IMR-90 (cell line): ENCODE results near the gene ADGRA1. TPM values are rescaled to one million over a fixed set of nuclear protein-coding genes. Genes with fewer than 3 reads are reported as not detected.

Experiments used
- ATAC-seq: fragments of 200-7000 bp; cut with Tn5 transposase; 2 replicates; pipeline ENCODE4 v1.9.1; 2020; ENCODE audit warnings: low read depth, mild to moderate bottlenecking, moderate library complexity
- BruUV-seq: library from RNA; stranded (reverse); fragments of 400-500 nt; replicated peaks from 2 replicates; lab custom pipeline; 2021; lab: Mats Ljungman, UMichigan
- CTCF ChIA-PET: fragments of 300-600 bp; formaldehyde crosslinking; extraction: SDS; loops from one replicate; lab custom pipeline; 2021; ENCODE audit warnings: antibody characterized with exemption; lab: Yijun Ruan, JAX
- POLR2A ChIA-PET: fragments of 300-600 bp; sonication (Branson Sonifier 250); formaldehyde crosslinking; loops from one replicate; lab custom pipeline; 2022; ENCODE audit warnings: antibody characterized with exemption; ENCODE audit not compliant: unreplicated experiment; lab: Charles Lee
- DNase-seq: peaks from one replicate; pipeline ENCODE4 v3.0.0; 2013
- H2AFZ ChIP-seq: replicated peaks from 2 replicates; pipeline ENCODE3; 2013; ENCODE audit warnings: low read length, mild to moderate bottlenecking; ENCODE audit not compliant: poor library complexity
- H2AK5ac ChIP-seq: 2 replicates; pipeline ENCODE4 v1.6.1; 2013; ENCODE audit warnings: low read depth, low read length, inconsistent platforms
- H2AK9ac ChIP-seq: replicated peaks from 2 replicates; pipeline ENCODE3; 2013; ENCODE audit warnings: mild to moderate bottlenecking, low read depth, low read length, moderate library complexity; ENCODE audit not compliant: poor library complexity
- H2BK120ac ChIP-seq: 2 replicates; pipeline ENCODE4 v1.6.1; 2013; ENCODE audit warnings: low read depth, low read length, inconsistent platforms
- H2BK15ac ChIP-seq: 3 replicates; pipeline ENCODE4 v1.6.1; 2013; ENCODE audit warnings: low read depth, low read length, inconsistent platforms
- H2BK20ac ChIP-seq: 2 replicates; pipeline ENCODE4 v1.6.1; 2013; ENCODE audit warnings: low read depth, mild to moderate bottlenecking, inconsistent platforms, low read length, moderate library complexity
- H2BK5ac ChIP-seq: 2 replicates; pipeline ENCODE4 v1.6.1; 2013; ENCODE audit warnings: mild to moderate bottlenecking, low read depth, low read length, inconsistent platforms; ENCODE audit not compliant: poor library complexity, severe bottlenecking
- H3K14ac ChIP-seq: replicated peaks from 2 replicates; pipeline ENCODE4 v1.6.1; 2013; ENCODE audit warnings: low read depth, low read length, inconsistent platforms
- H3K18ac ChIP-seq: 2 replicates; pipeline ENCODE4 v1.6.1; 2013; ENCODE audit warnings: low read depth, low read length, control low read depth
- H3K23ac ChIP-seq: 2 replicates; pipeline ENCODE4 v1.6.1; 2013; ENCODE audit warnings: low read depth, low read length, inconsistent platforms
- H3K27ac ChIP-seq: 2 replicates; pipeline ENCODE4 v1.5.1; 2013; ENCODE audit warnings: mild to moderate bottlenecking, control low read depth, low read length; ENCODE audit not compliant: insufficient read depth
- H3K27me3 ChIP-seq: 2 replicates; pipeline ENCODE4 v1.6.1; 2013; ENCODE audit warnings: low read length; ENCODE audit not compliant: control insufficient read depth, insufficient read depth
- H3K36me3 ChIP-seq: 2 replicates; pipeline ENCODE4 v1.6.1; 2013; ENCODE audit warnings: low read length, mixed read lengths; ENCODE audit not compliant: control insufficient read depth, insufficient read depth
- H3K4ac ChIP-seq: 2 replicates; pipeline ENCODE4 v1.6.1; 2013; ENCODE audit warnings: low read depth, low read length, inconsistent platforms
- H3K4me1 ChIP-seq: 2 replicates; pipeline ENCODE4 v1.6.1; 2013; ENCODE audit warnings: low read length, mixed read lengths; ENCODE audit not compliant: control insufficient read depth, insufficient read depth
- H3K4me2 ChIP-seq: 2 replicates; pipeline ENCODE4 v1.6.1; 2013; ENCODE audit warnings: low read depth, mild to moderate bottlenecking, control low read depth, low read length, moderate library complexity
- H3K4me3 ChIP-seq: 2 replicates; pipeline ENCODE4 v1.5.1; 2013; ENCODE audit warnings: low read depth, mild to moderate bottlenecking, control low read depth, low read length, moderate library complexity; ENCODE audit not compliant: insufficient read depth
- H3K56ac ChIP-seq: 2 replicates; pipeline ENCODE4 v1.6.1; 2013; ENCODE audit warnings: low read length, inconsistent platforms; ENCODE audit not compliant: insufficient read depth; ENCODE audit errors: extremely low read depth
- H3K79me1 ChIP-seq, 2 experiments: 2 replicates each; pipeline ENCODE4 v1.6.1; 2013; ENCODE audit warnings: low read length in 2 of 2, inconsistent platforms in 1 of 2, low read depth in 1 of 2
- H3K9ac ChIP-seq: 2 replicates; pipeline ENCODE4 v1.6.1; 2013; ENCODE audit warnings: low read depth, low read length, control low read depth
- H3K9me1 ChIP-seq: 2 replicates; pipeline ENCODE4 v1.6.1; 2013; ENCODE audit warnings: low read length, inconsistent platforms; ENCODE audit not compliant: insufficient read depth
- H3K9me3 ChIP-seq: 2 replicates; pipeline ENCODE4 v1.6.1; 2013; ENCODE audit warnings: low read length; ENCODE audit not compliant: control insufficient read depth, insufficient read depth
- H4K20me1 ChIP-seq: 2 replicates; pipeline ENCODE4 v1.6.1; 2013; ENCODE audit warnings: low read length, inconsistent platforms; ENCODE audit not compliant: insufficient read depth
- H4K5ac ChIP-seq: 2 replicates; pipeline ENCODE4 v1.6.1; 2013; ENCODE audit warnings: mild to moderate bottlenecking, low read depth, low read length, control low read depth
- H4K8ac ChIP-seq, 2 experiments: 2 replicates each; pipeline ENCODE4 v1.6.1; 2013; ENCODE audit warnings: low read depth in 2 of 2, low read length in 2 of 2, control low read depth in 1 of 2, inconsistent platforms in 1 of 2
- H4K91ac ChIP-seq: 2 replicates; pipeline ENCODE4 v1.6.1; 2013; ENCODE audit warnings: low read depth, low read length, inconsistent platforms; ENCODE audit not compliant: insufficient read depth
- BHLHE40 ChIP-seq: fragments of 150-350 bp; IDR thresholded peaks from 2 replicates; pipeline ENCODE4 v1.6.1; 2016; ENCODE audit warnings: mild to moderate bottlenecking, low read depth, low read length
- CHD1 ChIP-seq: IDR thresholded peaks from 2 replicates; pipeline ENCODE4 v1.6.1; 2012; ENCODE audit warnings: low read depth, low read length, improper control_type of control experiment
- MAFK ChIP-seq: IDR thresholded peaks from 2 replicates; pipeline ENCODE4 v1.6.1; 2012; ENCODE audit warnings: low read depth, low read length, improper control_type of control experiment
- MAZ ChIP-seq: IDR thresholded peaks from 2 replicates; pipeline ENCODE4 v1.6.1; 2012; ENCODE audit warnings: low read depth, mild to moderate bottlenecking, low read length, improper control_type of control experiment, moderate library complexity, borderline replicate concordance
- POLR2A ChIP-seq: IDR thresholded peaks from 2 replicates; pipeline ENCODE4 v1.6.1; 2012; ENCODE audit warnings: mild to moderate bottlenecking, low read depth, low read length
- WGBS, 2 experiments: methylation state at CpG; one replicate each; pipeline versions ENCODE4 v1.1.5 to v1.1.7; 2013; ENCODE audit warnings: missing lambda C conversion rate in 2 of 2; ENCODE audit not compliant: insufficient read length in 1 of 2; ENCODE audit errors: extremely low coverage in 2 of 2; 5-methylcytosine and 5-hydroxymethylcytosine counted together
- dilution Hi-C: fragments of 300-500 bp; cut with HindIII; formaldehyde crosslinking; loops from one replicate; pipeline ENCODE4 v1.14.3; 2018; ENCODE audit warnings: low sequenced_read_pairs; ENCODE audit not compliant: unreplicated experiment
- in situ Hi-C: fragments of 300-500 bp; cut with MboI; formaldehyde crosslinking; loops from 3 replicates; pipeline ENCODE4 v1.14.3; 2019; ENCODE audit warnings: low sequenced_read_pairs, inconsistent platforms, mixed read lengths
- intact Hi-C: fragments of 100-400 bp; cut with micrococcal nuclease; formaldehyde crosslinking; loops from 2 replicates; pipeline ENCODE4 v1.10.0; 2022
- polyA plus RNA-seq, 3 experiments: library from polyadenylated mRNA; depleted of rRNA; stranded (reverse); fragments of >200 nt; gene quantifications; 2 replicates each; pipeline ENCODE4 v1.2.3, GENCODE V29; 2012; ENCODE audit warnings: low replicate concordance in 1 of 3
- total RNA-seq: library from RNA; depleted of rRNA; stranded (reverse); fragments of >200 nt; gene quantifications from 2 replicates; pipeline ENCODE4 v1.2.3, GENCODE V29; 2012
- TF ChIP-seq, protein P1 (sequence below): conservative IDR thresholded peaks from 2 replicates; pipeline ENCODE4 v1.5.1; 2012; ENCODE audit warnings: mild to moderate bottlenecking, low read depth, low read length, improper control_type of control experiment

Gene ADGRA1
- total and polyA plus RNA-seq, 2 of the 4 experiments (the other 2 are of a cell fraction) = not detected

- H3K27me3 ChIP-seq = no peaks in the 10 kb centered on the region
- no peak overlapping the region for H3K23ac ChIP-seq
- intact Hi-C loops (no loop called here), in situ Hi-C loops (no loop called here), dilution Hi-C loops (no loop called here)
- no peak overlapping the region for H2AK5ac ChIP-seq
- peaks cover 4% of the 10 kb centered on the region; the same call in 1 of the 2 replicates for H3K9me3 ChIP-seq
- H3K4ac ChIP-seq = no peak overlapping the region
- BruUV-seq = no TSS peak
- no peak overlapping the region for H3K56ac ChIP-seq
- POLR2A ChIA-PET = no interaction called here
- H3K4me3 ChIP-seq = no peak overlapping the region
- H3K36me3 ChIP-seq = no peaks in the 10 kb centered on the region
- no peak overlapping the region for H2BK15ac ChIP-seq
- no peaks in the 10 kb centered on the region for H3K79me1 ChIP-seq
- no peak overlapping the region for H2AFZ ChIP-seq
- H3K18ac ChIP-seq = no peak overlapping the region
- 82% methylated on average over 21 of the region's 33 CpGs; no CpG with 5 or more reads in 1 of the 2 experiments for WGBS, 2 experiments
- no peak overlapping the region for H3K4me2 ChIP-seq
- H3K27ac ChIP-seq = no peak overlapping the region
- no peak overlapping the region for H4K91ac ChIP-seq
- H2BK120ac ChIP-seq = no peak overlapping the region
- H3K14ac ChIP-seq = no peak overlapping the region
- H4K20me1 ChIP-seq = no peaks in the 10 kb centered on the region
- H2BK20ac ChIP-seq = no peak overlapping the region
- CTCF ChIA-PET = no interaction called here
- H3K4me1 ChIP-seq = no peaks in the 10 kb centered on the region
- no peak overlapping the region for H2AK9ac ChIP-seq
- H2BK5ac ChIP-seq = no peak overlapping the region
- no peak overlapping the region for H4K5ac ChIP-seq
- TF ChIP-seq CHD1 (no peak), MAFK (no peak), BHLHE40 (no peak), POLR2A (no peak), MAZ (no peak)
- TF ChIP-seq, protein P1, sequence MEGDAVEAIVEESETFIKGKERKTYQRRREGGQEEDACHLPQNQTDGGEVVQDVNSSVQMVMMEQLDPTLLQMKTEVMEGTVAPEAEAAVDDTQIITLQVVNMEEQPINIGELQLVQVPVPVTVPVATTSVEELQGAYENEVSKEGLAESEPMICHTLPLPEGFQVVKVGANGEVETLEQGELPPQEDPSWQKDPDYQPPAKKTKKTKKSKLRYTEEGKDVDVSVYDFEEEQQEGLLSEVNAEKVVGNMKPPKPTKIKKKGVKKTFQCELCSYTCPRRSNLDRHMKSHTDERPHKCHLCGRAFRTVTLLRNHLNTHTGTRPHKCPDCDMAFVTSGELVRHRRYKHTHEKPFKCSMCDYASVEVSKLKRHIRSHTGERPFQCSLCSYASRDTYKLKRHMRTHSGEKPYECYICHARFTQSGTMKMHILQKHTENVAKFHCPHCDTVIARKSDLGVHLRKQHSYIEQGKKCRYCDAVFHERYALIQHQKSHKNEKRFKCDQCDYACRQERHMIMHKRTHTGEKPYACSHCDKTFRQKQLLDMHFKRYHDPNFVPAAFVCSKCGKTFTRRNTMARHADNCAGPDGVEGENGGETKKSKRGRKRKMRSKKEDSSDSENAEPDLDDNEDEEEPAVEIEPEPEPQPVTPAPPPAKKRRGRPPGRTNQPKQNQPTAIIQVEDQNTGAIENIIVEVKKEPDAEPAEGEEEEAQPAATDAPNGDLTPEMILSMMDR = no peak
- no peak overlapping the region for H4K8ac ChIP-seq
- H3K9ac ChIP-seq = no peak overlapping the region
- no peak for DNase-seq
- H3K9me1 ChIP-seq = no peaks in the 10 kb centered on the region
- no peak for ATAC-seq
These were observed 27.2 kb downstream of the ADGRA1 start for GRCh38 chr10:133114726-133115452.
